BJ (cell line): Measurements from ENCODE around the gene DUSP19. TPM values are rescaled to one million over a fixed set of nuclear protein-coding genes. Genes with fewer than 3 reads are reported as not detected.

Source experiments
- CTCF ChIA-PET: fragments of 350-600 bp; formaldehyde crosslinking; extraction: SDS; loops from one replicate; lab custom pipeline; 2021; ENCODE audit warnings: antibody characterized with exemption, inconsistent platforms; lab: Yijun Ruan, JAX
- POLR2A ChIA-PET: fragments of 300-600 bp; sonication (Branson Sonifier 250); formaldehyde crosslinking; extraction: SDS; loops from one replicate; lab custom pipeline; 2021; ENCODE audit warnings: antibody characterized with exemption; lab: Charles Lee
- DNase-seq: peaks from one replicate; pipeline ENCODE4 v3.0.0-alpha.2; 2011; ENCODE audit warnings: low read depth
- H3K27me3 ChIP-seq: 2 replicates; pipeline ENCODE4 v1.6.0; 2011; ENCODE audit warnings: low read length; ENCODE audit not compliant: control insufficient read depth, insufficient read depth
- H3K36me3 ChIP-seq: 2 replicates; pipeline ENCODE4 v1.5.1; 2011; ENCODE audit warnings: low read length; ENCODE audit not compliant: control insufficient read depth, insufficient read depth
- H3K4me3 ChIP-seq: 2 replicates; pipeline ENCODE4 v1.5.1; 2011; ENCODE audit warnings: low read depth, mild to moderate bottlenecking, control low read depth, low read length
- CTCF ChIP-seq: IDR thresholded peaks from 2 replicates; pipeline ENCODE4 v1.5.1; 2011; ENCODE audit warnings: low read depth, mild to moderate bottlenecking, control low read depth, inconsistent platforms, low read length, moderate library complexity; ENCODE audit not compliant: insufficient read depth
- polyA plus RNA-seq: library from polyadenylated mRNA; depleted of rRNA; stranded (reverse); fragments of >200 nt; gene quantifications from 2 replicates; pipeline ENCODE4 v1.2.3, GENCODE V29; 2011

Gene DUSP19
- polyA plus RNA-seq, 1 experiment: 2.2 TPM

- CTCF ChIA-PET: no interaction called here
- TF ChIP-seq CTCF: no peak
Measured at GRCh38 chr2:183081911-183082310, 3.4 kb downstream of the DUSP19 start.

GRCh38 chr2:183088061-183088460, 9.5 kb downstream of the DUSP19 start:
- Histone ChIP-seq H3K36me3 (no peaks in the 10 kb centered on the region), H3K27me3 (no peaks in the 10 kb centered on the region), H3K4me3 (no peak overlapping the region)
- no peak for TF ChIP-seq CTCF
- CTCF ChIA-PET: no interaction called here
- POLR2A ChIA-PET: no interaction called here
- DNase-seq: no peak

More at GRCh38 chr2:183081911-183082310, 3.4 kb downstream of the DUSP19 start:
- Histone ChIP-seq H3K4me3 (no peak overlapping the region), H3K36me3 (no peaks in the 10 kb centered on the region), H3K27me3 (no peaks in the 10 kb centered on the region; the same call in 1 of the 2 replicates)
- POLR2A ChIA-PET: no interaction called here
- DNase-seq: no peak

GRCh38 chr2:183089192-183089851, 10.8 kb downstream of the DUSP19 start:
- CTCF ChIA-PET: interaction anchor here (0.7 to 0.8 kb wide), 2 partner anchors 10 to 18 kb away, joined by 3 read pairs; no protein-coding TSS in a partner anchor
- no peak for DNase-seq
- H3K4me3 ChIP-seq: no peak overlapping the region
- POLR2A ChIA-PET: no interaction called here
- no peak for TF ChIP-seq CTCF
- H3K36me3 ChIP-seq: no peaks in the 10 kb centered on the region
- H3K27me3 ChIP-seq: no peaks in the 10 kb centered on the region

GRCh38 chr2:183091318-183091953, 12.9 kb downstream of the DUSP19 start:
- ChIA-PET POLR2A (no interaction called here), CTCF (no interaction called here)
- TF ChIP-seq CTCF: no peak
- no peaks in the 10 kb centered on the region for H3K27me3 ChIP-seq
- no peaks in the 10 kb centered on the region for H3K36me3 ChIP-seq
- no peak for DNase-seq
- H3K4me3 ChIP-seq: no peak overlapping the region

- no peak for TF ChIP-seq CTCF
- POLR2A ChIA-PET: no interaction called here
- DNase-seq: no peak
- Histone ChIP-seq H3K4me3 (no peak overlapping the region), H3K36me3 (no peaks in the 10 kb centered on the region), H3K27me3 (no peaks in the 10 kb centered on the region)
- CTCF ChIA-PET: no interaction called here
Measured at GRCh38 chr2:183091954-183092345, 13.4 kb downstream of the DUSP19 start.
